Tibial nerve (tissue), 4 donors: ENCODE measurements around the gene ZNF681.

ENCODE experiments used
- EP300 ChIP-seq, 2 donors: sonication (generic); formaldehyde crosslinking; IDR thresholded peaks; one replicate each; pipeline ENCODE4 v1.6.1; 2017; ENCODE audit warnings: antibody characterized with exemption in 2 of 2, mild to moderate bottlenecking in 1 of 2
- POLR2A ChIP-seq, 2 donors: fragments of 450-650 bp; IDR thresholded peaks; one replicate each; pipeline ENCODE4 v1.6.1; 2017; ENCODE audit warnings: antibody characterized with exemption in 2 of 2, mild to moderate bottlenecking in 2 of 2, moderate library complexity in 2 of 2
- TF ChIP-seq, protein P1 (sequence below), 5 experiments: fragments of 200-600 bp in 3 of 5; fragments of 450-650 bp in 2 of 5; sonication (generic) in 3 of 5; IDR thresholded peaks; one replicate each; pipeline ENCODE4 v1.5.1; 2016 to 2019; ENCODE audit warnings: antibody characterized with exemption in 5 of 5, mild to moderate bottlenecking in 3 of 5, moderate library complexity in 2 of 5

DNA sequence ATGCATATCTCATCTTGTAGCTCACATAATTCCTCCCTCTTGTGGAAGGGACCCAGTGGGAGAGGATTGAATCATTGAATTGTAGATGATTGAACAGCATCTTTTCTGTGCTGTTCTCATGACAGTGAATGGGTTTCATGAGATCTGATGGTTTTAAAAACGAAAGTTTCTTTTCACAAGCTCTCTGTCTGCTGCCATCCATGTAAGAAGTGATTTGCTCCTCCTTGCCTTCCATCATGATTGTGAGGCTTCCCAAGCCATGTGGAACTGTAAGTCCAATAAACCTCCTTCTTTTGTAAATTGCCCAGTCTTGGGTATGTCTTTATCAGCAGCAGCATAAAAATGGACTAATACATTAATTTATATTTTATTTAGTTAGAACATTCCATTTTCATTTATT lies 52.0 kb downstream of the ZNF681 start:
- TF ChIP-seq, protein P1, sequence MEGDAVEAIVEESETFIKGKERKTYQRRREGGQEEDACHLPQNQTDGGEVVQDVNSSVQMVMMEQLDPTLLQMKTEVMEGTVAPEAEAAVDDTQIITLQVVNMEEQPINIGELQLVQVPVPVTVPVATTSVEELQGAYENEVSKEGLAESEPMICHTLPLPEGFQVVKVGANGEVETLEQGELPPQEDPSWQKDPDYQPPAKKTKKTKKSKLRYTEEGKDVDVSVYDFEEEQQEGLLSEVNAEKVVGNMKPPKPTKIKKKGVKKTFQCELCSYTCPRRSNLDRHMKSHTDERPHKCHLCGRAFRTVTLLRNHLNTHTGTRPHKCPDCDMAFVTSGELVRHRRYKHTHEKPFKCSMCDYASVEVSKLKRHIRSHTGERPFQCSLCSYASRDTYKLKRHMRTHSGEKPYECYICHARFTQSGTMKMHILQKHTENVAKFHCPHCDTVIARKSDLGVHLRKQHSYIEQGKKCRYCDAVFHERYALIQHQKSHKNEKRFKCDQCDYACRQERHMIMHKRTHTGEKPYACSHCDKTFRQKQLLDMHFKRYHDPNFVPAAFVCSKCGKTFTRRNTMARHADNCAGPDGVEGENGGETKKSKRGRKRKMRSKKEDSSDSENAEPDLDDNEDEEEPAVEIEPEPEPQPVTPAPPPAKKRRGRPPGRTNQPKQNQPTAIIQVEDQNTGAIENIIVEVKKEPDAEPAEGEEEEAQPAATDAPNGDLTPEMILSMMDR (IDR thresholded peaks at IDR 0.05) = no peak
- TF ChIP-seq EP300 (IDR thresholded peaks at IDR 0.05) (no peak), POLR2A (IDR thresholded peaks at IDR 0.05) (no peak)
